Stomach (tissue), 4 donors: ENCODE results near the gene P2RX7.

Experiments used
- POLR2AphosphoS5 ChIP-seq, 3 donors: sonication (generic); formaldehyde crosslinking; IDR thresholded peaks; one replicate each; pipeline ENCODE4 v1.6.1; 2016; ENCODE audit warnings: antibody characterized with exemption in 3 of 3
- TF ChIP-seq, protein P1 (sequence below), 7 experiments: fragments of 450-650 bp in 4 of 7; fragments of 200-600 bp in 3 of 7; sonication (generic) in 3 of 7; IDR thresholded peaks; one replicate each; pipeline ENCODE4 v1.5.1; 2016 to 2019; ENCODE audit warnings: antibody characterized with exemption in 7 of 7, control low read depth in 2 of 7, mild to moderate bottlenecking in 1 of 7

DNA sequence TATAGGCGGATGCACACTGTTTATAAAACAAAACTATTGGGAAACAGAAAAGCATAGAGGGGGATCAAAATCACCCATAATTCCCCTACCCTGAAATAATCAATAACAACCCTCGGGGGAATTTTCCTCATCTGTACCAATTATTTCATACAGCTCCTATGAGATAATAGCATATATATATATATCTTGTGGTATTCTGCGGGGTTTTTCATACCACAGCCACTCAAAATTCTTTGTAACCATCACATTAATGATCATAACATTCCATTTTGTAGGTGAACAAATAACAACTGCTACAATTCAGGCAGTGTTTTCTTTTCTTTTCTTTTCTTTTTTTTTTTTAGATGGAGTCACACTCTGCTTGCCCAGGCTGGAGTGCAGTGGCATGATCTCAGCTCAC is 35.3 kb downstream of the P2RX7 start:
- TF ChIP-seq, protein P1, sequence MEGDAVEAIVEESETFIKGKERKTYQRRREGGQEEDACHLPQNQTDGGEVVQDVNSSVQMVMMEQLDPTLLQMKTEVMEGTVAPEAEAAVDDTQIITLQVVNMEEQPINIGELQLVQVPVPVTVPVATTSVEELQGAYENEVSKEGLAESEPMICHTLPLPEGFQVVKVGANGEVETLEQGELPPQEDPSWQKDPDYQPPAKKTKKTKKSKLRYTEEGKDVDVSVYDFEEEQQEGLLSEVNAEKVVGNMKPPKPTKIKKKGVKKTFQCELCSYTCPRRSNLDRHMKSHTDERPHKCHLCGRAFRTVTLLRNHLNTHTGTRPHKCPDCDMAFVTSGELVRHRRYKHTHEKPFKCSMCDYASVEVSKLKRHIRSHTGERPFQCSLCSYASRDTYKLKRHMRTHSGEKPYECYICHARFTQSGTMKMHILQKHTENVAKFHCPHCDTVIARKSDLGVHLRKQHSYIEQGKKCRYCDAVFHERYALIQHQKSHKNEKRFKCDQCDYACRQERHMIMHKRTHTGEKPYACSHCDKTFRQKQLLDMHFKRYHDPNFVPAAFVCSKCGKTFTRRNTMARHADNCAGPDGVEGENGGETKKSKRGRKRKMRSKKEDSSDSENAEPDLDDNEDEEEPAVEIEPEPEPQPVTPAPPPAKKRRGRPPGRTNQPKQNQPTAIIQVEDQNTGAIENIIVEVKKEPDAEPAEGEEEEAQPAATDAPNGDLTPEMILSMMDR (IDR thresholded peaks at IDR 0.05) = no peak
- no peak for TF ChIP-seq POLR2AphosphoS5 (IDR thresholded peaks at IDR 0.05)
